Measurements from ENCODE around the gene CRYZL1. TPM values are rescaled to one million over a fixed set of nuclear protein-coding genes. Genes with fewer than 3 reads are reported as not detected.

CRYZL1 gene
- total and polyA plus RNA-seq, 2 of the 8 experiments (the other 6 are each of a cell fraction or from before 2014, with no cell fraction given): 15.6 to 15.8 TPM

DNA sequence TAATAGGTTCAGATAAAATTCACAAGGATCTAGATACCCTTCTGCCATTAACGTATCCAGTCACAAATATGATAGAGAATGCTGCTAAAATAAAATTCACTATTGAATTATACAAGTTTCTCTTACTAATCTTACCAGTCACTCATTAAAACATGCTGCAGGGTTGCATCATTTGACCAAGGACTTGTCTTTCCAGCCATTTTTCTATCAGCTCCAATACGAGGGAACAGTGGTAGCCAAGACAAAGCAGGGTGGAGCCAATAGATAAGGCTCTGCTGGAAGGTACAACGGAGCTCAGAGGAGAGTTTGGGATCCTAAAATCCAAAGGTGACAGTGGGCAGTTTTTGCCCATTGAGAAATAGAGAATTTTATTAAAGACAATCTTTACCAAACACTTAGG is 57.1 kb downstream of the CRYZL1 start:
- no peak overlapping the region for H3K18ac ChIP-seq (ENCODE audit: extremely low read depth, low read length)
- no peak overlapping the region for H3K27ac ChIP-seq (ENCODE audit: low read depth, low read length)
- H3K4me2 ChIP-seq (ENCODE audit: insufficient read depth in 1 of 2, low read depth in 2 of 2, low read length in 2 of 2): no peak overlapping the region
- no peak for DNase-seq (ENCODE audit: low read depth in 1 of 2, low spot score in 2 of 2)
- H2BK20ac ChIP-seq (ENCODE audit: low read length): no peak overlapping the region
- H2AK5ac ChIP-seq (ENCODE audit: low read depth, low read length): no peak overlapping the region
- peaks cover 10% of the 10 kb centered on the region; the same call in 1 of the 2 replicates for H3K23me2 ChIP-seq (ENCODE audit: low read depth, low read length)
- H3K14ac ChIP-seq (ENCODE audit: insufficient read length): no peak overlapping the region
- peaks cover 0 to 2% (median under 1%) of the 10 kb centered on the region in 4 experiments; a peak in 2 of 7 replicates for H3K4me1 ChIP-seq (replicated peaks in 1 of 4; ENCODE audit: control insufficient read depth in 3 of 4, insufficient read depth in 4 of 4, low read length in 3 of 4)
- no peak overlapping the region for H2BK5ac ChIP-seq (ENCODE audit: low read depth, low read length)
- WGBS, 2 experiments (ENCODE audit: extremely low coverage in 1 of 2, insufficient coverage in 1 of 2, insufficient read length in 1 of 2, insufficient replicate concordance in 2 of 2, low coverage in 1 of 2, low lambda C conversion rate in 2 of 2, missing lambda C conversion rate in 1 of 2): 93% methylated on average over 3 of the region's 3 CpGs; no CpG with 5 or more reads in 1 of the 2 experiments
- H2BK120ac ChIP-seq (replicated peaks; ENCODE audit: low read depth, low read length): no peak overlapping the region
- FAIRE-seq: no peak
- H3K79me1 ChIP-seq (ENCODE audit: low read depth, low read length): no peaks in the 10 kb centered on the region
- no peak overlapping the region for H2BK12ac ChIP-seq (ENCODE audit: low read depth, low read length)
- H3K4me3 ChIP-seq (ENCODE audit: extremely low read depth in 1 of 4, insufficient read depth in 2 of 4, low read depth in 3 of 4, low read length in 4 of 4): no peak overlapping the region
- ChIA-PET POLR2A (ENCODE audit: partially characterized antibody) (interaction anchor here (1.6 kb wide), 1 partner anchor 10 kb away, joined by 4 read pairs; no protein-coding TSS in a partner anchor), CTCF (ENCODE audit: partially characterized antibody) (interaction anchor here (0.6 to 2.5 kb wide), 5 partner anchors 10 to 308 kb away, joined by 3 to 13 read pairs (median 3); no protein-coding TSS in a partner anchor)
- peaks cover 0 to 23% of the 10 kb centered on the region in 2 experiments; a peak in 2 of 4 replicates for H3K79me2 ChIP-seq (ENCODE audit: control insufficient read depth in 1 of 2, insufficient read depth in 2 of 2, low read length in 2 of 2)
- peaks cover 2 to 35% (median 4%) of the 10 kb centered on the region in 4 experiments; a peak in 4 of 8 replicates for H3K36me3 ChIP-seq (ENCODE audit: control insufficient read depth in 2 of 4, insufficient read depth in 4 of 4, low read length in 3 of 4)
- H3K4ac ChIP-seq (replicated peaks; ENCODE audit: insufficient read length, low read depth, low read length): no peak overlapping the region
- no peak overlapping the region for H2AFZ ChIP-seq (ENCODE audit: low read length)
- H4K8ac ChIP-seq (ENCODE audit: extremely low read depth, insufficient read depth, low read length): no peak overlapping the region
- no peaks in the 10 kb centered on the region for H4K20me1 ChIP-seq (replicated peaks in 1 of 2; ENCODE audit: control insufficient read depth in 1 of 2, insufficient read depth in 2 of 2, low read length in 2 of 2)
- H3K9me3 ChIP-seq (ENCODE audit: insufficient read depth in 2 of 2, low read depth in 1 of 2, low read length in 1 of 2): no peaks in the 10 kb centered on the region
- no peaks in the 10 kb centered on the region for H3K27me3 ChIP-seq (replicated peaks in 1 of 4; ENCODE audit: control insufficient read depth in 3 of 4, extremely low read depth in 1 of 4, insufficient read depth in 3 of 4, low read length in 3 of 4)
- H3K23ac ChIP-seq (ENCODE audit: insufficient read length): no peak overlapping the region
- no peak overlapping the region for H2BK15ac ChIP-seq (ENCODE audit: low read length)
- H3K9ac ChIP-seq (replicated peaks in 1 of 4; ENCODE audit: extremely low read depth in 1 of 4, low read depth in 3 of 4, low read length in 3 of 4): no peak overlapping the region
- no peak overlapping the region for H4K91ac ChIP-seq (replicated peaks; ENCODE audit: insufficient read length, low read length)
- no peak overlapping the region for H3K56ac ChIP-seq (replicated peaks; ENCODE audit: insufficient read length, low read depth, low read length)
- no peak overlapping the region for H4K5ac ChIP-seq (ENCODE audit: insufficient read length, low read depth, low read length)
- TF ChIP-seq RAD21 (IDR thresholded peaks at IDR 0.05 in 1 of 2, conservative IDR thresholded peaks at IDR 0.05 in 1 of 2; ENCODE audit: low read depth in 2 of 2, low read length in 2 of 2) (no peak), RBBP5 (IDR thresholded peaks at IDR 0.05; ENCODE audit: borderline replicate concordance, low read depth, low read length) (no peak), POLR2AphosphoS5 (IDR thresholded peaks at IDR 0.05; ENCODE audit: low read depth, low read length) (no peak), EP300 (IDR thresholded peaks at IDR 0.05; ENCODE audit: borderline replicate concordance in 1 of 2, low read depth in 2 of 2, low read length in 2 of 2) (no peak), CTBP2 (IDR thresholded peaks at IDR 0.05; ENCODE audit: borderline replicate concordance, insufficient read depth, insufficient read length, low read length) (no peak), CREB1 (IDR thresholded peaks at IDR 0.05) (no peak), EZH2 (IDR thresholded peaks at IDR 0.05; ENCODE audit: low read depth, low read length, severe bottlenecking) (no peak), NRF1 (IDR thresholded peaks at IDR 0.05; ENCODE audit: low read depth, low read length) (no peak)
- TF ChIP-seq, protein P1, sequence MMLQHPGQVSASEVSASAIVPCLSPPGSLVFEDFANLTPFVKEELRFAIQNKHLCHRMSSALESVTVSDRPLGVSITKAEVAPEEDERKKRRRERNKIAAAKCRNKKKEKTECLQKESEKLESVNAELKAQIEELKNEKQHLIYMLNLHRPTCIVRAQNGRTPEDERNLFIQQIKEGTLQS (IDR thresholded peaks at IDR 0.05; ENCODE audit: insufficient read depth, low read depth, low read length): no peak

Data from H1 (cell line).